ENCODE measurements around the gene CDKN2B-AS1.

The CDKN2B-AS1 gene

DNA sequence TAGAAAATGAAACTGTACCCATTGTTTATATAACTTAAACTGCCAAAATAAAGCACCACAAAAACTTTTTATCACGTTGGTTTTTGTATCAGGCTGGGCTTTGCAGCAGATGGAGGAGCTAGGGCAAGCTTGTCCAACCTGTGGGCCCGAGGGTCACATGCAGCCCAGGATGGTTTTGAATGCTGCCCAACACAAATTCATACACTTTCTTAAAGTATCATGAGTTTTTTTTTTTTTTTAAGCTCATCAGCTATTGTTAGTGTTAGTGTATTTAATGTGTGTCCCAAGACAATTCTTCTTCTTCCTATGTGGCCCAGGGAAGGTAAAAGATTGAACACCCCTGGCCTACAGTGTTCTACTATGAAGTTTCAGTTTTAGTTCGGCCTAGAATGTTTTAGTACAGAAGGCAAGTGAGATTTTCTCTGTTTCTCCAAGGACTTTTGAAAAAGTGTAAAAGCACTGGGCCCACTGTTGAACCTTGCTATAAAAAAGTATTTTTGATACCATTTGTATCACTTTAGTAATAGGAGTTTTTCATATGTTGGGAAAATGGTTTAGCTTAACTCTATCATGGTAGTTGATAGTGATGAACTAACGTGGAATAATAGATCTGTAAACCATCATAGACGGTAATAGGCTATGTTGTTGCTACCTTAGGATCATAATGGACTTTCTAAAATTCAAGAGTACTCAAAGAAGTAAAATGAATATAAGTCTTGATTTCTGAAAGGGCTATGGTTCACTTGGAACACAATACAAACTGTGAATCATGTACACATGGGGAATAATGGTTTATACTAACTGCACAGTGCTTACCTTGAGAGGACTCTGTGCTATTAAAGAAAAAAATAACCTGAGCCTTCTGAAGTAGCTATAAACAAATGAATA, 3.3 kb upstream of the CDKN2B-AS1 start:
- TF ChIP-seq GATA3 (IDR thresholded peaks at IDR 0.05; ENCODE audit: low read depth, low read length) (no peak), GATA2 (IDR thresholded peaks at IDR 0.05; ENCODE audit: low read depth, low read length) (no peak)

DNA sequence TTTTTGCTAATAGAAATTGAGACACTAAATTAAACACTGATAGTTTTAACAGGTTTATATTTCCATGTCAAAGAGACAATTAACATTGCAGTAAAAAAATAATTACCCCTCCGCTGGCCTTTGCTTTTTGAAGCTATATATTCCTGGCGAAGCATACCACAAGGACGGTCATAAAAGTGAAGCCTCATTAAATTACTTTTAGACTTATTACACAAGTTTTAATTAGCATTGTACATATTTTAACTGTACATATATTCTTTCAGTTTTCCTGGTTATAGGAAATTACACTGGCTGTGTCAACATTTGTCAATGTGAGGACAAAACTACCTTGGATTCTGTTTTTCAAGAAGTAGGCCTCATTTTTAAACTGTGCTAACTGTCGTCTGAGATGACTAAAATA, 1.6 kb upstream of the CDKN2B-AS1 start:
- TF ChIP-seq GATA3 (IDR thresholded peaks at IDR 0.05; ENCODE audit: low read depth, low read length): no peak
- TF ChIP-seq GATA2 (IDR thresholded peaks at IDR 0.05; ENCODE audit: low read depth, low read length): no peak

- TF ChIP-seq GATA2 (IDR thresholded peaks at IDR 0.05; ENCODE audit: low read depth, low read length) (no peak), GATA3 (IDR thresholded peaks at IDR 0.05; ENCODE audit: low read depth, low read length) (no peak)
Measured at GRCh38 chr9:21993893-21994555, 567 bp upstream of the CDKN2B-AS1 start, which contains the start of gene CDKN2A. Gene CDKN2A, minus strand, starts transcription at chr9:21994392.

- TF ChIP-seq GATA3 (IDR thresholded peaks at IDR 0.05; ENCODE audit: low read depth, low read length): no peak
- TF ChIP-seq GATA2 (IDR thresholded peaks at IDR 0.05; ENCODE audit: low read depth, low read length): no peak
Measured at GRCh38 chr9:21995006-21995665, 545 bp downstream of the CDKN2B-AS1 start.

DNA sequence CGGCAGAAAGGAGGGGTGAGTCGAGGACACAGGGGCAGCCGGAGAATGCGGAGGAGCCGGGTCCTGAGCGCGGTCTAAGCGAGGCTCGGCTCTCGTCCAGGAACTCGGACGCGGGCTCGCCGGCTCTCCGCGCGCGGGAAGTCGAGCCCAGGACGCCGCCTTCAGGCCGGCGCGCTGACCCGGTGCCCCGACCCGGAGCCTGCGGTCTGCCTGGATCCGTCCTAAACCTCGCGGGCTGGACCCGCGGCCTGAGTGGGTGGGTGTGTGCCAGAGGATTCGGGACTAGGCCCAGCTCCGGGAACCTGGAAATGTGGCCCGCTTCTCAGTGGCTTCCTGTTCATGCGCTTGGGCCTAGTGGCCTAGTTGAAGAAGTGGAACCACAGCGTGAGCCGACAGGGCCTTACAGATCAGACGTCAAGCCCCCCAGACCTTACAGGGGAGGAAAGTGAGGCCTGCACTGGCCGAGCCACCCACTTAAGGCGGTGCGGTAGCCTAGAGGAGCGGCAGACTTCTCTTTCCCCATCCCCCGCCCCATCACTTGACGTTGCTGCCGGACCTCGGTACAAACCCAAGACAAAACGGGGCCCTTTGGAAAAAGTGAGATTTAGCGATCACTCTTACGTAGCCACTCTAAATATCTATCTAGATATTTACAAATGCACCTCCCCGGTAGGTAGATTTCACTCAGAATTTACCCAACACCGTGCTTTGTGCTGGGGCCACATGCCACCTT, 1.2 kb downstream of the CDKN2B-AS1 start:
- TF ChIP-seq GATA2 (IDR thresholded peaks at IDR 0.05; ENCODE audit: low read depth, low read length) (no peak), GATA3 (IDR thresholded peaks at IDR 0.05; ENCODE audit: low read depth, low read length) (no peak)

DNA sequence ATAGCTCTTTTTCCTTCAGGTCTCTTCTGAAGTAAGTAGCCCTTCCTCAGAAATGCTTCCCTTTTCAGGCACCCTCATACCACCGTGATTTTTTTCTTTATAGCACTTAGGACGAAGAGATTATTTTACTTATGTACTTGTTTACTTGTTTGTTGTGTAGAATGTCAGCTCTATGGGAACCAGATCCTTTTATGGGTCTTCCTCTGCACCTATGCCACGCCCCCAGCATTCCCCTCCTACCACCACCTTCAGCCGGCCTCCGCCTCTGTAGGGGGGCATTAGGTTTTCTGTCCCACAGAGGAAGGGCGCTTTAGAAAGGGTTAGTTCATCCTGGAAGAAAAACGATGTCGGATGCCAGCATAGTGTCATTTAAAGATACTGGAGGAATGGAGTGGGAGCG, 1.8 kb downstream of the CDKN2B-AS1 start:
- TF ChIP-seq GATA3 (IDR thresholded peaks at IDR 0.05; ENCODE audit: low read depth, low read length) (no peak), GATA2 (IDR thresholded peaks at IDR 0.05; ENCODE audit: low read depth, low read length) (no peak)

GRCh38 chr9:21996858-21997257, 2.3 kb downstream of the CDKN2B-AS1 start:
- TF ChIP-seq GATA3 (IDR thresholded peaks at IDR 0.05; ENCODE audit: low read depth, low read length): no peak
- TF ChIP-seq GATA2 (IDR thresholded peaks at IDR 0.05; ENCODE audit: low read depth, low read length): no peak

GRCh38 chr9:21997480-21997879, 2.9 kb downstream of the CDKN2B-AS1 start:
- TF ChIP-seq GATA2 (IDR thresholded peaks at IDR 0.05; ENCODE audit: low read depth, low read length) (no peak), GATA3 (IDR thresholded peaks at IDR 0.05; ENCODE audit: low read depth, low read length) (no peak)

GRCh38 chr9:21998026-21998425, 3.4 kb downstream of the CDKN2B-AS1 start:
- TF ChIP-seq GATA2 (IDR thresholded peaks at IDR 0.05; ENCODE audit: low read depth, low read length) (no peak), GATA3 (IDR thresholded peaks at IDR 0.05; ENCODE audit: low read depth, low read length) (no peak)

DNA sequence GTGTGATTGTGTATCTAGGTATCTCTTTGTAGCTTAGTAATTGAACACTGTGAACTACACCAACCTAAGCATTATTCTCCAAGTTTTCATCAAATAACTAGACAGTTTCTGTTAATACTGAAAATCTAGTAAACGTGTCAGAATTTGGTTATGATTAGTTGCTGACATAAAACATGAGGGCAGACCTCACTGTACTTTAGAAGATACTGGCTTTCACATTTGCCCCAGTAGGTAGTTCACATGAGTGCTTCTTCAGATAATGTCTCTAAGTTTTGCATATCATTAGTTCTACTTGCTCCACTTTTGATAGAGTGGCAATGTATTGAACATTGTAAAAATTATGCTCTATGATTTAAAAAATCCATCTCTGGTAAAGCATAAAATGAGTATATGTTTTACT, 7.4 kb downstream of the CDKN2B-AS1 start:
- TF ChIP-seq GATA3 (IDR thresholded peaks at IDR 0.05; ENCODE audit: low read depth, low read length): no peak

- TF ChIP-seq GATA3 (IDR thresholded peaks at IDR 0.05; ENCODE audit: low read depth, low read length) (no peak), GATA2 (IDR thresholded peaks at IDR 0.05; ENCODE audit: low read depth, low read length) (no peak)
Measured at GRCh38 chr9:22005021-22005701, 10.6 kb downstream of the CDKN2B-AS1 start.

DNA sequence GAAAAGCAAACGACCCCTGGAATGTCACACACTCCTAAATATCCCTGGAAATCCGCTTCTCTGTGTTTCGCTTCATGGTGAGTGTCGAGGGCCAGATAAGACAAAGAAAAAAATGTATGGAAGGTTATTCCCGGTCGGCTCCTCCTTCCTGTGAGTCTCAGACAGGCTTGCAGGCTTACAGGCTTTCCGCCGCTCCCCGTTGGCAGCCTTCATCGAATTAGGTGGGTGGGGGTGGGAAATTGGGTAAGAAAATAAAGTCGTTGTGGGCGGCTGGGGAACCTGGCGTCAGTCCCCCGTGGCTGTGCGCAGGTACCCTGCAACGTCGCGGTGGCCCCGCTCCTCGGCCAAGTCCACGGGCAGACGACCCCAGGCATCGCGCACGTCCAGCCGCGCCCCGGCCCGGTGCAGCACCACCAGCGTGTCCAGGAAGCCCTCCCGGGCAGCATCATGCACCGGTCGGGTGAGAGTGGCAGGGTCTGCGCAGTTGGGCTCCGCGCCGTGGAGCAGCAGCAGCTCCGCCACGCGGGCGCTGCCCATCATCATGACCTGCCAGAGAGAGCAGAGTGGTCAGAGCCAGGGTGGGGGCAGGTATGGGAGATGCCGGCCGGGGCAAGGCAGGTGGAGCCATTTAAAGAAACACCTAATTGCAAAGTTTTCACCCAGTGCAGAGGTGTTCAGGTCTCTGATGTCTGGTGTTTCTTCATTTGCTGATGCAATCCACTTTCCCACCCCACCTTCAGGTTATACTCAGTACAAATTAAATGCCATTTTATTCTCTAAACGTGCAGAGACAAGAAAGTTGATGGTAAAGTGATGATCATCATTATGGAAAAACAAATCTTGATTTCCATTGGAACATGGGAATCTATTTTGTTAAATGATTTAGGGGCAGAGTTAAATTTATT, 11.4 kb downstream of the CDKN2B-AS1 start:
- no peak for TF ChIP-seq GATA3 (IDR thresholded peaks at IDR 0.05; ENCODE audit: low read depth, low read length)
- no peak for TF ChIP-seq GATA2 (IDR thresholded peaks at IDR 0.05; ENCODE audit: low read depth, low read length)

GRCh38 chr9:22008384-22008716, 13.8 kb downstream of the CDKN2B-AS1 start:
- no peak for TF ChIP-seq GATA3 (IDR thresholded peaks at IDR 0.05; ENCODE audit: low read depth, low read length)
- peak; percentile 76; the same call in 1 of the 2 replicates for TF ChIP-seq GATA2 (IDR thresholded peaks at IDR 0.05; ENCODE audit: low read depth, low read length)
